Activated CD8-positive, alpha-beta memory T cell treated with anti-CD3 and anti-CD28 coated beads for 4 hours (primary cell): ENCODE measurements around the gene INSYN2A.

Experiments used
- DNase-seq, 2 donors: peaks; one replicate each; pipeline ENCODE4 v3.0.0-alpha.2; 2020; ENCODE audit warnings: low read depth in 2 of 2

INSYN2A gene

DNA sequence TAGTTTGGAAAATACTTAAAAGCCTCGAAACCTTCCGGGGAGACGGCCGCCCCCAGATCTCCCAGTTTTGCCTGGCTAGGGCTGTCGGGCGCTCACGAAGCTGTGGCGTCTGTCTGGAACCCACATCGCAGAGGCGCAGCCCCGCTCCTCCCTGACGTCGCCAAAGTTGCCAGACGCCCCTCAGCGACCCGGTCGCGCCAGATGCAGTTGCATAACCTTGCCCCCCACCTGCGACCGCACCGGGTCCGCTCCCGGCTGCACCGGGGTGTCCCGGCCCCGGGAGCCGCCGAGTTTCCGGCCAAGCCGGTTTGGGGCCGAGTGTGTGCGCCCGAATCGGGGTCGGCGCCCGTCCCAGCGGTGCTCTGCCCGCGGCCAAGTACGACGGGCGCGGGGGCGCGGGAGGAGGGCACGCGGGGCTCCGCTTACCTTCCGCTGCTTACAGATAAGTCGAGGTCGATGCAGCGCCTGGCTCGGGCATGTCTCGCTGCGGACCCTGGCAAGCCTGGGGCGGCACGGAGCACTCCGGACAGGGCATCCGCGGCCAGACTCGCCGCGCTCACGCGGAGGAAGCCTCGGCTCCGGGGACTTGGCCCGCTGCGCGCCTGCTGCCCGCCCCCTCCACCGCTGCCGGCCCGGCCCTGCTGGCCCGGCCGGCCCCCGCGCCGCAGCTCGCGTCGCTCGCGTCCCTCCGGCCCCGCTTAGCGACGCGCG is 665 bp downstream of the INSYN2A start:
- no peak for DNase-seq

DNA sequence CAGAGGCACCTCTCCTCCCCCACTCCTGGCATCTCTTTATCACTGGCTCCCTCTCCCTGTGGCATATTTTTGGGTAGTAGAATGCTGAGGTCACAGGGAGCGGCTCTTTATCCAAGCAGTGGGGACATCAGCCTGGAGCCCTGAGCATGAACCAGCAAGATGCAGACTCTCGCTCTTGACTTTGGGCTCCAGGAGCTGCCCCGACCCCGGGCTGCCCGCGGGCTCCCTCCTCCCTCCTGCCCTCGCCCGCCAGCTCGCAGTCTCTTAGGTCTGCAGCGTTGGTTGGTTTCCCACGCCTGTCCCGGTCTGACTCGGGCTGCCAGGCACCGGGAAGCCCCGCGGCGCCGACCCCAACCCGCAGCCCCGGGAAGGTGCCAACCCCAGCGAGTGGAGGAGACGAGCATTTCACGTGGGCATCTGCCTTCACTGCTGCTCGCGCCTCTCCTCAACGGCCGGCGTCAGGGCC is 1.3 kb downstream of the INSYN2A start:
- DNase-seq = no peak

- no peak for DNase-seq
Measured at GRCh38 chr10:127194599-127194998, 1.8 kb downstream of the INSYN2A start.

DNA sequence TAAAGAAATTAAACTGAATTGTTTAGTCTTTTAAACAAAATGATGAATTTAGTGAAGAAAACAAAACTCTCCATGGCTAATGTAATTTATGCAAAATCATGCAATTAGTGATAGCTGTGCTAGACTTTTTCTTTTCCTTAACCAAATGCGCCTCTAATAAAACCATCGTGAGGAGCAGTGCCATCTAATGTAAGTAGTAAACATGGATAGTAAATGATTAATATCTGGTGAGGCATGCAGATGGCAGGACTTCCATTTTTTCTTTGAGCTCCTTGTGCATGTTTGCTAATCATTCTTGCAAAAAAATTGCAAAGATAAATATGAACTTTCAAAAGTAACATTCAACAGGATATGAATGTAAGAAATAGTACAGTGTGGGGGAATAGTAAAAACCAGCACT is 2.3 kb downstream of the INSYN2A start:
- DNase-seq = no peak

- DNase-seq = no peak
Measured at GRCh38 chr10:127193125-127193524, 3.3 kb downstream of the INSYN2A start.

GRCh38 chr10:127190427-127190826 is 6.0 kb downstream of the INSYN2A start:
- no peak for DNase-seq

DNA sequence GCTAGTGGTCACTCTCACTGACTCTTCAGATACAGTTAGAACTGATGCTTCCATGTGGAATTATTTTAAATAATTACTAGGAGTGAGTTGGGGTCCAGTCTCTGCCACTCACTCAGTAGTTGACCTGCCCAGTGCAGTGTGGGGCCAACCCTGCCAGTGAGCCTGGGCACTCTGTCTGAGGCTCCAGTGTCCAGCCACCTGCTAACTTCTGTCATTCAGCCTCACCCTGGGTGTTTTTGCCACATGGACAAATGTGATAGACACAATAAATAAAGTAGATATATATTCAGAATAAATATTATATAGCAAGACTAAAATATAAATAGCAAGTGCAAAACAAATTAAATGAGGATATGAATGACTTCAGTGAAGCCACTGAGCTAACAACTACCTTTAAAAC is 7.2 kb downstream of the INSYN2A start:
- DNase-seq = no peak

DNA sequence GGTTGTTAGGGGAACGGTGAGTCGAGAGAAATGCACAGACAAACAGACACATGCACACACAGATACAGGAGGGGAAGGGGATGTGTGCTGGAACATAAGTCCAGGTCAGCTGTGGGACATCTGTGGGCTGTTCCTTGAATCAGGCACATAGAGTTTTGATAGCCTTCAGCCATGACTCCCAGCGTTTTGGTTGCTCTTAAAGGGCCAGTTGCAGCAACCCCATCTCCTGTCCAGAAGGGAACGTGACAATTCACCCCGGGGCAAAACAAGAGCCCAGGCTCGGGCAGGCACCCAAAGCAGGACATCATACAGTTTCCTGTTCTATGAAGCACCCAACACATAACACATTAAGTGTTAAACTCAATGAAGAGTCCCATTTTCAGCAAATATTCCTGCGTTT is 9.6 kb downstream of the INSYN2A start:
- no peak for DNase-seq

DNA sequence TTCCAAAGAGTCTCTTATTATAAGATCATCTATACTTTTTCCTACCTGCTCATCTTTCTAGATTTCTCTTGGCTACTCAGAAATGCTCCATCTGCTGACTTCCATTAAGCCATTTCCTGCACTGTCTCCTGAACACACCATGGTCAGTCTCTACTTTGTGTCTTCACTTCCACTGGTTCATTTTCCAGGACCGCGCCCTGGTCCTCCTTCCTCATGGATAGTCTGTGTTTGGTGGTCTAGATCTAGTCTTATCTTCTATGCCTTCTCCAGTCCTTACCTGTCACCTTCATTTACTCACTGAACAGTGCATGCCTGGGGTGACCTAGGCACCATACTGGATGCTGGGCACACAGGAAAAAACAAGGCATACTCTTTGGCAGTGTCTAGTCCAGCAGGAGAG is 11.8 kb downstream of the INSYN2A start:
- DNase-seq = no peak

DNA sequence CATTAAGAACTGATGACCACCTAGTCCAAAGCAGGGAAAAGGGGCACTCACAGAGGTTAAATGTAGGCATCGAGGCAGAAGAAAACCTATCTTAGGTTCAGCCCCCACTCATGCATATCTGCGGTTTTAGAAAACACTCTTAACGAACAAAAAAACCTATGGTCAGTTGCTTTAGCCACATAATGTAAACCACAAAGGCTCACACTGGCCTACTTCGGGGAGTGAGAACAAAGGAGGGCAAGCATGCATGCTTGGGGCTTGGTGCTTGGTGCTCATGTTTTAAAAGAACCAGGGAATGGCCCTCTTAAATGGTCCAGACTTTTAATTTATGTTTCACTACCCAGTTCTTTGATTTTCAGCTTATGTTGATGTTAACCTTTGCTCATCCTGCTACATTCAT is 14.2 kb downstream of the INSYN2A start:
- no peak for DNase-seq

- DNase-seq = no peak
Measured at GRCh38 chr10:127179612-127180250, 16.7 kb downstream of the INSYN2A start.

DNA sequence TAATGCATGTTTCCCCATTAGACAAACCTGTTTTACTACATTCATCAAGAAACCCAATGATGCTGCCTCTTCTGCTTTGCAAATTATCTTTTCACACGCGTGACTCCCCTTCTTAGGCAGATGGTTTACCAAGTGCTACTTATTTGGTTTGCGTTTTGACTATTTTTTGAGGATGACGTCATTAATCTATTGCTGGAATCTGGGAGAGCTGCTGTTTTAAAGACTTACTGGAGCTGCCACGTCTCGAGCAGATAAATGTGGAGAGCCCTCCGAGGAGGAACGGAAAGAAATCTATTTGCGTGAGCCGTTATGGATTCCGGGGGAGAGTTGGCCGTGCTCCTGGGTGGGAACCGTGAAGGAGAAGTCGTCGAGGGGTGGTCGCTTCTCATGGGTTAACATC is 19.7 kb downstream of the INSYN2A start:
- DNase-seq = no peak

GRCh38 chr10:127175357-127176110 is 20.9 kb downstream of the INSYN2A start:
- no peak for DNase-seq

DNA sequence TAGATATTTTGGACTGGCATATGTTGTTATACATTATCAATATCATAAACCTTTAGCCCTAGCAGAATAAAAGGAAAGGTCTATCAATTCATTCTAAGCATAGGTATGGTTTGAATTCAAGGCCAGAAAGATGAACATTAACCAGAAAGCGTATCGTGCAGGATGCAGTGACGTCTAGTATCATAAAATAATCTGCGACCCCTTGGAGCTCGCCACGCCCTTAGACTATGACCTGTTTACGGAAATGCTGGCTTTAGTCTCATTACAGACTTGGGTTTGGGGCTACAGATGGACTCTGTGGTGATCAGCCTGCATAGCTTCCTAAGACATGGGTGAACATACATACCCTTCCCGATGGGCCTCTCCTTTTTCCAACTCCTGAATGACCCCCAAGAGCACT is 21.5 kb downstream of the INSYN2A start:
- no peak for DNase-seq

- no peak for DNase-seq
Measured at GRCh38 chr10:127168261-127168660, 28.1 kb downstream of the INSYN2A start.

- DNase-seq = no peak
Measured at GRCh38 chr10:127162841-127163240, 33.5 kb downstream of the INSYN2A start.

DNA sequence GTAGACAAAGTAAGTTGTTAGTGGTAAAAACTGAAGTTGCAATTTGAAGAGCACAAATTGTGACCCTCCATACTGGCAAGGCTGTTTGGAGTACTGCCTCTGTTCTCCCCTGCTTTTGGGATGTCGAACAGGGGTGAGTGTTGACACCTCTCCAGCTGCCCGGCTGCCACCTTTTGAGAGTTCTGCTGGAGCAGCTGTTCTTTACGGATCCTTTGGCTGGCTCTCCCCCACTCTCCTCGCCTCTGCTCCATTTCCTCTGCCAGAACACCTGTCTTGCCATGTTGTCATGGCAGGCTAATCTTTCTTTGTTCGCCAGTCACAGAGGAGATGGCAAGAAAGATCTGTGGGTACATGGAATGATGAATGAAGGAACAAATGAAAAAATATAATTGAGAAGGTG is 34.9 kb downstream of the INSYN2A start:
- no peak for DNase-seq

- DNase-seq = no peak
Measured at GRCh38 chr10:127159648-127160245, 36.6 kb downstream of the INSYN2A start.

- DNase-seq = no peak
Measured at GRCh38 chr10:127158662-127159061, 37.7 kb downstream of the INSYN2A start.

- DNase-seq = no peak
Measured at GRCh38 chr10:127157506-127158200, 38.7 kb downstream of the INSYN2A start.

GRCh38 chr10:127157089-127157488 is 39.3 kb downstream of the INSYN2A start:
- DNase-seq = no peak
